MCF 10A (cell line): ENCODE results near the gene CFAP299. TPM values are rescaled to one million over a fixed set of nuclear protein-coding genes. Genes with fewer than 3 reads are reported as not detected.

Source experiments
- BruUV-seq: library from RNA; stranded (reverse); fragments of 400-500 nt; replicated peaks from 2 replicates; lab custom pipeline; 2021; lab: Mats Ljungman, UMichigan
- CTCF ChIA-PET: fragments of 300-600 bp; sonication (Branson Sonifier 250); formaldehyde crosslinking; extraction: SDS; loops from one replicate; lab custom pipeline; 2021; ENCODE audit warnings: antibody characterized with exemption, inconsistent platforms; lab: Yijun Ruan, JAX
- POLR2A ChIA-PET: fragments of 300-600, 350-650 bp; sonication (Branson Sonifier 250); formaldehyde crosslinking; extraction: SDS; loops from one replicate; lab custom pipeline; 2020; ENCODE audit warnings: antibody characterized with exemption, inconsistent platforms; lab: Yijun Ruan, JAX
- DNase-seq: peaks from one replicate; pipeline ENCODE4 v3.0.0-alpha.2; 2018; ENCODE audit not compliant: unreplicated experiment
- H3K27ac Mint-ChIP-seq: one replicate; pipeline ENCODE4 v1.8.0; 2022; ENCODE audit warnings: mild to moderate bottlenecking, low read depth, mixed read lengths; ENCODE audit not compliant: unreplicated experiment
- H3K27me3 Mint-ChIP-seq: one replicate; pipeline ENCODE4 v1.8.0; 2022; ENCODE audit warnings: mixed read lengths; ENCODE audit not compliant: insufficient read depth, unreplicated experiment
- H3K36me3 Mint-ChIP-seq: one replicate; pipeline ENCODE4 v1.8.0; 2022; ENCODE audit warnings: mild to moderate bottlenecking, moderate library complexity, mixed read lengths; ENCODE audit not compliant: insufficient read depth, unreplicated experiment
- H3K4me1 Mint-ChIP-seq: one replicate; pipeline ENCODE4 v1.8.0; 2022; ENCODE audit warnings: mixed read lengths; ENCODE audit not compliant: insufficient read depth, unreplicated experiment
- H3K4me3 Mint-ChIP-seq: one replicate; pipeline ENCODE4 v1.8.0; 2022; ENCODE audit warnings: mild to moderate bottlenecking, moderate library complexity, mixed read lengths; ENCODE audit not compliant: unreplicated experiment
- H3K9me3 Mint-ChIP-seq: one replicate; pipeline ENCODE4 v1.8.0; 2022; ENCODE audit warnings: mixed read lengths; ENCODE audit not compliant: unreplicated experiment
- intact Hi-C: fragments of 100-400 bp; cut with micrococcal nuclease; formaldehyde crosslinking; loops from 2 replicates; pipeline ENCODE4 v1.14.1; 2022
- total RNA-seq: library from RNA; stranded (reverse); gene quantifications from 2 replicates; pipeline ENCODE4 v1.2.3, GENCODE V29; 2022
- TF ChIP-seq, protein P1 (sequence below): fragments of 200-600 bp; IDR thresholded peaks from one replicate; pipeline ENCODE4 v1.8.0; 2022; ENCODE audit warnings: antibody characterized with exemption, mild to moderate bottlenecking; ENCODE audit not compliant: unreplicated experiment

The CFAP299 gene
- total RNA-seq, 1 experiment from 2014 or later = 0.33 TPM

GRCh38 chr4:80475798-80476197 is 140.3 kb downstream of the CFAP299 start:
- no peak overlapping the region for H3K4me3 Mint-ChIP-seq
- no peaks in the 10 kb centered on the region for H3K27me3 Mint-ChIP-seq
- intact Hi-C loops = no loop called here
- H3K4me1 Mint-ChIP-seq = peaks cover 4% of the 10 kb centered on the region
- ChIA-PET POLR2A (no interaction called here), CTCF (no interaction called here)
- TF ChIP-seq, protein P1, sequence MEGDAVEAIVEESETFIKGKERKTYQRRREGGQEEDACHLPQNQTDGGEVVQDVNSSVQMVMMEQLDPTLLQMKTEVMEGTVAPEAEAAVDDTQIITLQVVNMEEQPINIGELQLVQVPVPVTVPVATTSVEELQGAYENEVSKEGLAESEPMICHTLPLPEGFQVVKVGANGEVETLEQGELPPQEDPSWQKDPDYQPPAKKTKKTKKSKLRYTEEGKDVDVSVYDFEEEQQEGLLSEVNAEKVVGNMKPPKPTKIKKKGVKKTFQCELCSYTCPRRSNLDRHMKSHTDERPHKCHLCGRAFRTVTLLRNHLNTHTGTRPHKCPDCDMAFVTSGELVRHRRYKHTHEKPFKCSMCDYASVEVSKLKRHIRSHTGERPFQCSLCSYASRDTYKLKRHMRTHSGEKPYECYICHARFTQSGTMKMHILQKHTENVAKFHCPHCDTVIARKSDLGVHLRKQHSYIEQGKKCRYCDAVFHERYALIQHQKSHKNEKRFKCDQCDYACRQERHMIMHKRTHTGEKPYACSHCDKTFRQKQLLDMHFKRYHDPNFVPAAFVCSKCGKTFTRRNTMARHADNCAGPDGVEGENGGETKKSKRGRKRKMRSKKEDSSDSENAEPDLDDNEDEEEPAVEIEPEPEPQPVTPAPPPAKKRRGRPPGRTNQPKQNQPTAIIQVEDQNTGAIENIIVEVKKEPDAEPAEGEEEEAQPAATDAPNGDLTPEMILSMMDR = no peak
- no peak overlapping the region for H3K27ac Mint-ChIP-seq
- no TSS peak for BruUV-seq
- no peaks in the 10 kb centered on the region for H3K9me3 Mint-ChIP-seq
- H3K36me3 Mint-ChIP-seq = no peaks in the 10 kb centered on the region
- DNase-seq = no peak

DNA sequence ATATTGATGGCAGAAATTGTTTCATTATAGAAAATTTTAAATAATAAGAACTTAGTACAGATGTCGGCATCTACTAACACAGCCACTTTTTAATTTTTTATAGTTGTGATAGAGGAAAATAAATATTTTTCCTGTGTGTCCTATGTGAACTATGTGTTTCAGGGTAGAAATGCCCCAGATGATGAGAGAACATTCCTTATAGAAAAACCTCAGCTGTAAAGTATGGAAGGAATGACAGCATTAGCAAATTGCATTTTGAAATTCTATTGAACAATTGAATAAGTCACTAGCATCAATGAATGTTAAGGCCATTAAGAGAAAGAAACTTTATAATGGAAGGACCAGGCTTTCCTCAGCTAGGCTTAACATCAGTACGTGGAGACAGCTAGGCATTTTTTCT is 149.2 kb downstream of the CFAP299 start:
- POLR2A ChIA-PET = no interaction called here
- no peaks in the 10 kb centered on the region for H3K27me3 Mint-ChIP-seq
- TF ChIP-seq, protein P1 = no peak
- CTCF ChIA-PET = no interaction called here
- H3K4me3 Mint-ChIP-seq = no peak overlapping the region
- H3K27ac Mint-ChIP-seq = no peak overlapping the region
- H3K4me1 Mint-ChIP-seq = no peaks in the 10 kb centered on the region
- H3K9me3 Mint-ChIP-seq = no peaks in the 10 kb centered on the region
- BruUV-seq = no TSS peak
- no peaks in the 10 kb centered on the region for H3K36me3 Mint-ChIP-seq
- intact Hi-C loops = no loop called here
- DNase-seq = no peak

GRCh38 chr4:80486603-80487002 is 151.1 kb downstream of the CFAP299 start:
- intact Hi-C loops = no loop called here
- DNase-seq = no peak
- H3K36me3 Mint-ChIP-seq = no peaks in the 10 kb centered on the region
- BruUV-seq = no TSS peak
- H3K9me3 Mint-ChIP-seq = no peaks in the 10 kb centered on the region
- POLR2A ChIA-PET = interaction anchor here (0.7 kb wide), 1 partner anchor 65 kb away, joined by 3 read pairs; no protein-coding TSS in a partner anchor
- TF ChIP-seq, protein P1 = no peak
- H3K4me3 Mint-ChIP-seq = no peak overlapping the region
- H3K4me1 Mint-ChIP-seq = no peaks in the 10 kb centered on the region
- H3K27ac Mint-ChIP-seq = no peak overlapping the region
- no peaks in the 10 kb centered on the region for H3K27me3 Mint-ChIP-seq
- CTCF ChIA-PET = interaction anchor here (0.6 kb wide), 1 partner anchor 242 kb away, joined by 4 read pairs; no protein-coding TSS in a partner anchor

DNA sequence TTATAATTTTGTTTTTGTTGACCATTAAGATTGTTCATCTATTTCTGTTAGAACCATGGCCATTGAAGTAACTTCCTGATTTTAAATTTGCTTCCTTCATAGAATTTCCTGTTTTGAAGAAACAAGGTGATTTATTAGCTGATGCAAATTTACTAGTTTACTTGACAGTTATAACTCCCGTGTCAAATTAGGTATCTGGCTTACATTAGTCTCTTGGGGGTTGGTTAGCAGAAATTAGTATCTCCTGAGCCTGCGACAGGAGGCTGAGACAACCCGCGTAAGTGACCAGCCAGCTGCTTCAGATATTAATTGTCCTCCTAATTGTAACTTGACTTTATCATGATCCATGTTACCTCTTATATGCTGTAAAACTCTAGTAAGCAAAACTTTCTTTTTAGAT is 154.3 kb downstream of the CFAP299 start:
- H3K9me3 Mint-ChIP-seq = peaks cover 8% of the 10 kb centered on the region
- intact Hi-C loops = no loop called here
- no peak overlapping the region for H3K27ac Mint-ChIP-seq
- TF ChIP-seq, protein P1 = no peak
- POLR2A ChIA-PET = interaction anchor here (1.1 to 1.2 kb wide), 2 partner anchors 9 to 27 kb away, joined by 3 to 4 read pairs; no protein-coding TSS in a partner anchor
- CTCF ChIA-PET = no interaction called here
- H3K4me1 Mint-ChIP-seq = no peaks in the 10 kb centered on the region
- no peaks in the 10 kb centered on the region for H3K36me3 Mint-ChIP-seq
- no TSS peak for BruUV-seq
- H3K27me3 Mint-ChIP-seq = no peaks in the 10 kb centered on the region
- no peak overlapping the region for H3K4me3 Mint-ChIP-seq
- no peak for DNase-seq
